GM19238 (cell line): Measurements from ENCODE around the gene OTOGL.
A peak's percentile ranks its signal among the peaks of the same experiment; 100 is the strongest.
"Not testable (repeated sequence)": the region's sequence is repeated elsewhere in the genome, so short reads cannot be mapped to it uniquely, and the experiment has no call there.

Source experiments
- DNase-seq: peaks from one replicate; pipeline ENCODE4 v3.0.0; 2011; ENCODE audit warnings: low spot score; ENCODE audit not compliant: insufficient read length

The OTOGL gene

DNA sequence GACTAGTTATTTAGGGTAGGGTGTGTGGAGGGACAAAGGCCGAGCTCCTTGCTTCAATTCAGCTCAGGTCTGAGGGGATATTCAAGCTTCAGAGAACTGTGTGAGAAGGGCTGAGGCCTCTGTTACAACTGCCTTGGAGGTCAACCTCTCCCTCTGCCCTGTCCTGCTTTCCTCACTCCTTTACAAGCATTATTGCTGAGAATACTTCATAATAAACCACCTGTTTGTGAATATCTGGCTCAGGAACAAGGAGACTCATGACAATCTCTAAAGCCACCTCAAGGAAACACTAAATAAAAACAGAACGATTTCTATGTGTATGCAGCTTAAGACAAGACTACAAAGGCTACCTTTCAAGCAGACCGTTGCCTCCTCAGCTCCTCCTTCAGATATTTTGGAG lies 21.7 kb downstream of the OTOGL start:
- no peak for DNase-seq

DNA sequence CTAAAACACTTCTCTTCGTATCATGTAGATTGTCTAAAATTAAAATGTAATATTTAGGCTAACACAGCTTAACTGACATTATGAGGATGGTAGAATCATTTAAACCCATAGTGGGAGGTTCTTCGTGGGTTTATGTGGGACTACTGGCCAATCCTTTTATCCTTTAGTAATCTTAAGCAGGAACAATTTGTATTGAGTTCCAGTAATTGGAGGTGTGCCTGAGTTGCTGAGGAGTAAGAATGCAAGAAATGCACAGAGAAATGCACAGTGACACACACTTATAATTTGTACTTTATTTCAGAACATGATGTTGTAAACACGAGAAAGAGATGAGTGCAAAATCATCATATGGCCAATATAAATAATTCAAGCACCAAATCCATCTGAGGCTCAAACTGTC lies 22.3 kb downstream of the OTOGL start:
- DNase-seq = no peak

DNA sequence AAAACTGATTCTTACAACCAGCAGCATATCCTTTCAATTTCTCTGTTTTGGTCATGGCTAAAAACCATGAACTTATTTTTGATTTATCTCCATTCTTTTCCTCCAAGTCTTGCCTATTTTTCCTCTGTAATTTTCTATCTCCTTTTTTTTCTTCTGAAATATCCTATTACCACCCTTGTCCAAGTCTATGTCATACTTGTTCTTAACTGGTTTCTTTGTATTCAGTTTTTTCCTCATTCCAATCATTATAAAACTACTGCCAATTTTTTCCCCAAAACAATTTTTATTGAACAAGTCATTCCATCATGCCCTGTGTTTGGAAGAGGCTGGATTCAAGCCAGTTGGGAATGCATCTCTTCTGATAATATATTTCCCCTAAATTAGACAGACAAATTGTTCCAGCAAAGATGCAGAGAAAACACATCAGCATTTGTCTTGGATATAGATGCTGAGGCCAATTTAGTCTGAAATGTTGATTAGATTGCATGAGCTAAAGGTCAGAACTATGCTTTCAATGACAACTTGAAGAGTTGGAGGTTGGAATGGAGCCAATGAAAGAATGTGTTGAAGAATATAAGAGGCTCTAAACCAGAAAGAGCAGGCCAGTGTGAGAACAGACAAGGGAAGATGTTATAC lies 30.7 kb downstream of the OTOGL start:
- no peak for DNase-seq

DNA sequence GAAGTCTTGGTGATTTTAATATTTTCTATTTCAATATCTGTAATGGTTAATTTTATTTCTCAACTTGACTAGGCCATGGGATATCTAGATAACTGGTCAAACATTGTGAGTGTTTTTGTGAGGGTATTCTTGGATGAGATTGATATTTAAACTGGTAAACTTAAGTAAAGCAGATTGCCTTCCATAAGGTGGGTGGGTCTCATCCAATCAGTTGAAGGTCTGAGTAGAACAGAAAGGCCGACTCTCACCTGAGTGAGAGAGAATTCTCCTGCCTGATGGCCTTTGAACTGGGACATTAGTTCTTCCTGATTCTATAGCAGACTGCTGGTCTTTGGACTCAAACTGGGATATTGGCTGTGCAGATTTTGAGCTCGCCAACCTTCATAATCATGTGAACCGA lies 36.3 kb downstream of the OTOGL start:
- DNase-seq = no peak

DNA sequence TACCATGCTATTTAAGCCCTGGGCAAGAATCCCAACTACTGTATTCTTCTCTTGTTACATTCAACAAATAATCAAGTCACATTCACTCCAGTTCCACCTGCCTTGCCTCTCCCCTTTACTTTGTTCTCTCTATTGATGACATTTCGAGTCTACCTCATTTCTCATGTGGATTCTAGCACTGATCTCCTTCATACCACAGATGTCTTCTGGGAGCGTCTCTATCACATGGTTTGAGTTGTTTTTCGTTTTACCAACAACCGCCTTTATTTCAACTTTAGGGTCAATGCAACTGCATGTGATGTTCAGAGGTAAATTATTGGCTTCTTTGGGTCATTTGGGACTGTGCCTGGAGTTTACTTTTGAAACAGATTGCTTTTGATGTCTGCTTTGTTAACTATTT lies 40.7 kb downstream of the OTOGL start:
- DNase-seq = no peak

DNA sequence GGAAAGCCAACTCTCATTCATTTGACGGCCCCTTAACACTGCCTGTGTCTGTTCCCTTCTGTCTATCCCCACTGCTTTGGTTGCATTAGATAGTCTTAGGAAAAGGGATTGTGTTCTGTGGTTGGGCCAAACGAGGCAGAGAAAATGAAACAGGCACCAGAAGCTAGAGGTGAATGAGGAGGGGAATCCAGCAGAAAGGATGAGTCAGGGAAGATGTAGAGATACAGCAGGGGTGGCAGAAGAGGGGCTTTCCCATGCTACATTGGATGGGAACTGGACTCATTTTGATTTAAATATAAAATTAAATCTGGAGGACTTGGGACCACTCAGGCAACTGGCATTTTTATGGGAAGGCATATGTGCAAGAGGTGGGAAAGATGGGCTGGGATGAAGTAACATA lies 43.3 kb downstream of the OTOGL start:
- DNase-seq = no peak

DNA sequence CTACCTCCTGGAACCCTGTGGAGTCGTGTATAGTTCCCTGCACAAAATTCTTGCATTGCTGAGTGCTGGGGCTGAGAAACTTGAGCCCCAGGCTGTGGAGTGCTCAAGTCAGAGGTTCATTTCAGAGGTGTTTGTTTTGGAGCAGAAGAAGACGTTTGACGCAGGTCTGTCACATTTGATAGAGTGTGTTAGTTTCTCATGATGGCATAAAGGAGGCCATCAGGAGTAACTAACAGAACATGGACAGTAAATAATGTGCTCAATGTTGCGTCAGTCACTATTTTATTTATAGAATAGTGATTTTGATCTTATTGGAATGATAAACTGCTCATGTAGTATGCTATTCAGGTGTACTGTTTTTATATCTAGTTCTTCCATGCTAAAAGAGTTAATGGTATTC lies 44.2 kb downstream of the OTOGL start:
- no peak for DNase-seq

DNA sequence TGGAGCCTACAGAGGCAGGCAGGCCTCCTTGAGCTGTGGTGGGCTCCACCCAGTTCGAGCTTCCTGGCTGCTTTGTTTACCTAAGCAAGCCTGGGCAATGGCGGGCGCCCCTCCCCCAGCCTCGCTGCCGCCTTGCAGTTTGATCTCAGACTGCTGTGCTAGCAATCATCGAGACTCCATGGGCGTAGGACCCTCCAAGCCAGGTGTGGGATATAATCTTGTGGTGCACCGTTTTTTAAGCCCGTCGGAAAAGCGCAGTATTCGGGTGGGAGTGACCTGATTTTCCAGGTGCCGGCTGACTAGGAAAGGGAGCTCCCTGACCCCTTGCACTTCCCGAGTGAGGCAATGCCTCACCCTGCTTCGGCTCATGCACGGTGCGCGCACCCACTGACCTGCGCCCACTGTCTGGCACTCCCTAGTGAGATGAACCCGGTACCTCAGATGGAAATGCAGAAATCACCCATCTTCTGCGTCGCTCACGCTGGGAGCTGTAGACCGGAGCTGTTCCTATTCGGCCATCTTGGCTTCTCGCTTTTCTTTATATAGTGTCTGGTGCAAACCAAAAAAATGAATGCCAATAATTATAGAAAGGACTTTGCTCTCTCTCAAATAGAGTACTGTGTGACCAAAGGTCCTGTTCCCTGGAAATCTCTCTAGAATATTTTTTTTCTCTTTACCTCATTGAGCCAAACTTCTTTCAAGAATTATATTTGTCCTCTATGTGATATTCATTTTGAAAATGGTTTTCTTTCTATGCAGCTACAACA lies 50.4 kb downstream of the OTOGL start:
- DNase-seq = not testable (repeated sequence)

DNA sequence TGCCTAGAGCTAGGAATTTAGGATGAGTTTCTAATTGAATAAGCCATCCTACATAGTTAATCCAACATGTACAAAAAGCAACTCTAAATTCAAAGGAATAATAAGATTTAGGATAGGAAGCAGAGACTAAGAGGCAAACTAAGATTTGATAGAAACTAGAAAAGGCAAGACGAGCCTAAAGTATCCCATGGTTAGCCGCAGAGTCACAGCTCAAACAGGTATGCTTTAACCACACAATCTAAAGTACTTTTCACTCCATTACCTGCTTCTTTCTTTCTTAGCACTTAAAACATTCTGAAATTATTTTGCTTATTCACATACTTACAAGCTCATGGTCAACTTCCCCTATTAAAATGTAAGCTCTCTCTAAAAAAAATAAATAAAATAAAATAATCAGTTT lies 51.8 kb downstream of the OTOGL start:
- no peak for DNase-seq

DNA sequence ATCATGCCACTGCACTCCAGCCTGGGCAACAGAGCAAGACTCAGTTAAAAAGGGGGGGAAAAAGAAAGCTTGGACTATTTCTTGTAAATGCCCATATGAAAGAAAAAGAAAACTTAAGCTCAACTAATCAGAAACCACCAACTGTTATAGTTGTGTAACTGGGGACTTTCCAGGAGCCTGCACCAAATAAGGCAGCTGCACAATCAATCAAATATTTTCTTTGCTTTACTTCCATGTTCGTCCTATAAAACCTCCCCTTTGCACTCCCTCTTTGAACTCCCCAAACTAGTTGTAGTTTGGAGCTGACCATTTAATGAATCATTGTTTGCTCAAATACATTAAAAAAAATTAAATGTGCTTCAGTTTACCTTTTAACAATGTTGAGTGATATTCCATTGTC lies 54.9 kb downstream of the OTOGL start:
- DNase-seq = no peak

DNA sequence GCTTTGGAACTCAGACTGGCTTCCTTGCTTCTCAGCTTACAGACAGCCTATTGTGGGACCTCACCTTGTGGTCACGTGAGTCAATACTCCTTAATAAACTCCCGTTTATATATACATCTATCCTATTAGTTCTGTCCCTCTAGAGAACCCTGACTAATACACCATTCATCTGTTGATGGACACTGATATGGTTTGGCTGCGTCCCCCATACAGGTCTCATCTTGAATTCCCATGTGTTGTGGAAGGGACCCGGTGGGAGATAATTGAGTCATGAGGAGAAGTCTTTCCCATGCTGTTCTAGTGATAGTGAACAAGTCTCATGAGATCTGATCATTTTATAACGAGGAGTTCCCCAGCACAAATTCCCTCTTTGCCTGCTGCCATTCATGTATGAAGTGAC lies 57.0 kb downstream of the OTOGL start:
- no peak for DNase-seq

DNA sequence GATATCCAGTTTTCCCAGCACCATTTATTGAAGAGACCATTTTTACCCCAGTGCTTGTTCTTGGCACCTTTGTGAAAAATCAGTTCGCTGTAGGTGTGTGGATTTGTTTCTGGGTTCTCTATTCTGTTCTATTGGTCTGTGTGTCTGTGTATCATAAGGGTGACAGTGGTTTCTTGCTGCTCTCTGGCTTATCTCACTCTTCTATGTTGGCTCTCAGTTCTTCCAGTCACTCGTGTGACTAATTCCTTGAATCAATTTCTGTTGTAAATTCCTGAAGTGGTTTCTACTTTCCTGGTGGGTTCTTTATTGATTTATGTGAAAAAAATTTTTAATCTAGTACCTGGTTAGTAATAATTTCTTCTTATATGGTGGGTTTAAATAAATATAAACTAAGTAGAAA lies 58.3 kb downstream of the OTOGL start:
- DNase-seq = no peak

DNA sequence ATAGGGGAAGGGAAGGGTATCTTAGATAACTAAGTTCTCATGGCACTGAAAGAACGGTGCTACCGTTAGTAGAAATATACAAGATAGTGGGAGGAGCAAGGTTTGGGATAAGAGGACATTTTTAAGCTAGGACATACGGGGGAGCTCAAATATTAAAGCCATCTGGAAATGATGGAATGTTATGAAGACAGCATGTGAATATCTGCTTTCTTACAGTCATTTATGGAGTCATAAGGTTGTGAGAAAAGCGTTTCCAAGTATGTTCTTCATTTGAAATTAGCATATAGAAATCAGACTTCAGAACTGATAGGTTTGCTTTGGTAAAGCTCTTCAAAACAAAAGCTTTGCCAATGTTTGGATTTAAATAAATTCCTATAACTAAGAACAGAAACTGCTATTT lies 62.3 kb downstream of the OTOGL start:
- no peak for DNase-seq

DNA sequence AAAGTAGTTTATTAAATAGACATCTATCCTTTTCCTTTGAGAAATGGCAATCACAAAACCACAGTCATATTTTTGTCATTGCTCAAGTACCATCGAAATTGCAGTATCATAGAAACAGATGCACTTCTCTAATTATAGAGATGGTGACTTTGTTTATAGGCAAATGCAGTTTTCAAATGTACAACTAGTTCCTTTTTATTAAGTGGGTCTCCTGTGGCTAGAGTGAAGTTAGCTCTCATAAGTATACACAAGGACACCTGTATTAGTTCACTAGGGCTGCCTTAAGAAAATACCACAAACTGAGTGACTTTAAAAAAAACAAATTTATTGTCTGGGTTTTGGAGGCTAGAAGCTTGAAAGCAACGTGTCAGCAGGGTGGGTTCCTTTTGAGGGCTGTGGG lies 62.8 kb downstream of the OTOGL start:
- DNase-seq = no peak

DNA sequence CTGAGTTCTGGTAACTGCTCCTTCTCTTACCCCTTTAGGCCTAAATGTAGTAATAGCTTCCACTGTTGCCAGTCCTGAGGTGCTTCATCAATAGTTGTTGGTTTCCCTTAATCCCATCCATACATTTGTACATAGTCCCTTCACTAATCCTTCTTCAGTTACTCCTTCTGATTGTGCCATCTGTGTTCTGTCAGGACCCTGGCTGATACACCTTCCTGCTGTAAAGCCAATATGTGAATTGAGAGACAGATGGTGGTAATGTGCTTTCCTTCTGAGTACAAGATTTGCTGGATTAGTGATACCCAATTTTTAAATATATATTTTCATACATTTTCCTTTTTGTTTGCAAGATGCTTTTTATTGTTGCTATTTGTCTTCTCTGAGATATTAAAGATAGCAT lies 66.4 kb downstream of the OTOGL start:
- DNase-seq = no peak

DNA sequence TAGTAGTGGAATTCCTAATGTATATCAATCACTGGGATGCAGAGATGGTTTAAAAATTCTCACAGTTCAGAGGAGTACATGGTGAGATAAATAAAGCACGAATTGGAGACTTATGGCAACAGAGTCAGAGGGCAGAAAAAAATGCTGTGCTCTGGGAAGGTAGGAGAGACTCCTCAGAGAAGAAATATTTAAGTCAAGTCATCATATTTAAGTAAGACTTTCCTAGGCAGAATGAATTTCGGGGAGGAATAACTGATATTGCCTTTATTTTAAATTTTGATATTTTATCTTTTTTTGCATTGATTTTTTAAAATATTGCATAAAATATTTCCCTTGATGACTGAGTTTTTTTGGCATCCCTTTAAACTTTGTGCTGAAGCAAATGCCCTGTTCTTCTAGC lies 67.4 kb downstream of the OTOGL start:
- DNase-seq = no peak

DNA sequence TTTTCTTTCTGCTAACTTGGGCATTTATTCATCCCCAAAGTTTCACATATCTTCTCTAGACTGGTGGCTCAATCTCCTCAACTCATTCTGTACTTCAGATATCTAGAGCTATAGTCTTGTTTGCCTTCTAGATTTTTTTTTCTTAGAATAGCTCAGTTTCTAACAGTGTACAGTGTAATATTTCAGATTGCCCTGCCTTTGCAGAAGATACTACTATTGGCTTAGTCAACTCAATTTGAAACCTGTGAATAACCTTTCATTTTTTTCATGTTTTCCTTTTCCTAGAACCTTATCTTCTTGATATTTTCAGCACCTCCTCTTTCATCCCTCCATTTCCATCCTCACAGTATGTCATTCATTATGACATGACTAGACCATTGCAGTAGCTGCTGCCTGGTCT lies 69.6 kb downstream of the OTOGL start:
- DNase-seq = no peak

DNA sequence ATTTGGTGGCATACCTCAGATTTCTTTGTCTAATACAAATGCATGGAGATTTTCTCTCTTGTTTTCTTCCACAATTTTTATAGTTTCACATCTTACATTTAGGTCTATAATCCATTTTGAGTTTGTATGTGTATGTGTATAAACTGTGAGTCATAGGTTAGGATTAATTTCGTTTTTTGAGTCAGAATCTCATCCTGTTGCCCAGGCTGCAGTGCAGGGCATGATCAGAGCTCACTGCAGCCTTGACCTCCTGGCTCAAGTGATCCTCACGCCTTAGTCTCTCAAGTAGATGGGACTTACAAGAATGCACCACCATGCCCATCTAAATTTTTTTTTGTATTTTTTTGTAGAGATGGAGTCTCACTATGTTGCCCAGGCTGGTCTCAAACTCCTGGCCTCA lies 71.6 kb downstream of the OTOGL start:
- DNase-seq = no peak

DNA sequence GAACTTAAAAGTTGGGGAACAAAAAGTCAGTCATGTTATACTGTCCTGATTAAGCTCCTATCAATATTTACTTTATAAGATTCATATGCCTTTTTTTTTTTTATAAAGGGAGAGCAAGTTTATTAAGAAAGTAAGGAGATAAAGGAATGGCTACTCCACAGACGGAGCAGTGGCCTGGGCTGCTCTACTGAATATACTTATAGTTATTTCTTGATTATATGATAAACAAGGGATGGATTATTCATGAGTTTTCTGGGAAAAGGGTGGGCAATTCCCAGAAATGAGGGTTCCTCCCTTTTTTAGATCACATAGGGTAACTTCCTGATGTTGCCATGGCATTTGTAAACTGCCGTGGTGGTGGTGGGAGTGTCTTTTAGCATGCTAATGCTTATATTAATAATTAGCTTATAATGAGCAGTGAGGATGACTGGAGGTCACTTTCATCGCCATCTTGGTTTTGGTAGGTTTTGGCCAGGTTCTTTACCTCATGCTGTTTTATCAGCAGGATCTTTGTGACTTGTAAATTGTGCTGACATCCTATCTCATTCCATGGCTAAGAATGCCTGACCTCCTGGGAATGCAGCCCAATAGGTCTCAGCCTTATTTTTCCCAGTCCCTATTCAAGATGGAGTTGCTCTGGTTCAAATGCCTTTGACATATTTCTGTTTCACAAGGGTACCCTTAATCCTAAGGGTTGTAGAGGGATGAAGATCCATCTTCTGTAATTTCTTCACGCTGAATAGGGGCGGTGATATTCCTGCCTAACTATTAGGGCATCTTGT lies 73.9 kb downstream of the OTOGL start:
- DNase-seq = no peak

DNA sequence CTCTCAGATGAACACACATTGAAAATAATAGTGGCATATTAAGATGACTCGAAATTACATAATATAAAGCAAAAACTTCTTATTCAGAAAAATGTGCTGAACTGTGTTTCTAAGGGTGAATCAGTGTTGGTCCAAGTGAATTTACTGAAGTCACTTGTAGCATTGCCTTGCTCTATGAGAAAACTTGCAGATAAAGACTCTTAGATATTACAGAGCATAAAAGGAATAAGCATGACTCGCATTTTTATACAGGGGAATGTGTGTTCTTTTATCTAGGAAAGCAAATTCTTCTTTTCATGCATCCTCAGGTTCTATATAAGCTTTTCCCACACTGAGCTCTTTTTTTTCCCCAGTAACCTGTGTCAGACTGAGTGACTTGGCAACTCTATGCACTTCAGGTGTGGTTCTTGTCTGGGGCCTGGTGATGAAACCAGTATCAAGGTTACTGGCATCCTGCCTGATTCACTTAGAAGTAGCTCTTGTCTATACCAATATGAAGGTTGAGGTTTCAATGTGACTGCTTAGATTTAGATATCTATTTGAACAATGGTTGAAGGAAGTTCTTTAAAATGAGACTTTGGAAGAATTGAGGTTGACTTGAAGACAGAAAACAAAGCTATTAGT lies 76.1 kb downstream of the OTOGL start:
- DNase-seq = no peak

DNA sequence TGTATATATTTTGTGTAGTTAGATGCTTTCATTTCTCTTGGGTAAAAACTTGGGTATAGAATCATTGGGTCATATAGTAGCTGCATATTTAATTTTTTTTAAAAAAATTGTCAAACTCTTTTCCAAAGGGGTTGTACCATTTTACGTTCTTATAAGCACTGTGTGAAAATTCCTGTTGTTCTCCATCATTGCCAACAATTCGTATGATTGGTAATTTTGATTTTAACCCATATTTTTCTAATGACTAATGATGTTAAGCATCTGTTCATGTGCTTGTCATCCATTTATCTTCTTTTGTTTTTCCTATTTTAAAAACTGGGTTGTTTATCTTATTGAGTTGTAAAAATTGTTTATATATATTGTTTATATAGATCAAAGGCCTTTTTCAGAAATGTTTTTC lies 77.4 kb downstream of the OTOGL start:
- no peak for DNase-seq

DNA sequence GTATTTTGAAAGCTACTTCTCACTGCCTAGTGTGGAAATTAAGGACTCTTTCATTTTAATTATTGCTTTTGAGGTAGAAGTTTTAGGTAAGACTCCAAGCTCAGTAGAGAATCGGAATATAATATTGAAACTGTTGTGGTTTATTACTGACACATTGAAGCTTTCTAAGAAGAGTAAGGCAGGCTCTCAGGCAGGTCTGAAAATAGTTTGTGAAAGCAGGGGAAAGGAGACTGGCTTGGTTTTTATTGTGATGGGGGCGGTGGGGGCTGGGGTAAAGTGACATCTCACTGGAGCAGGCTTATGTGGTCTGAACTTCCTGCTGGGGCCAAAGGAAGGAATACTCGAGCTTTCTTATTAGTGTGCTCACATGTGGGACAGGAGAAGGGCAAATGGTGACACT lies 79.5 kb downstream of the OTOGL start:
- DNase-seq = peak; percentile 6
